ENCODE data around the gene CPNE2.

CPNE2 gene

DNA sequence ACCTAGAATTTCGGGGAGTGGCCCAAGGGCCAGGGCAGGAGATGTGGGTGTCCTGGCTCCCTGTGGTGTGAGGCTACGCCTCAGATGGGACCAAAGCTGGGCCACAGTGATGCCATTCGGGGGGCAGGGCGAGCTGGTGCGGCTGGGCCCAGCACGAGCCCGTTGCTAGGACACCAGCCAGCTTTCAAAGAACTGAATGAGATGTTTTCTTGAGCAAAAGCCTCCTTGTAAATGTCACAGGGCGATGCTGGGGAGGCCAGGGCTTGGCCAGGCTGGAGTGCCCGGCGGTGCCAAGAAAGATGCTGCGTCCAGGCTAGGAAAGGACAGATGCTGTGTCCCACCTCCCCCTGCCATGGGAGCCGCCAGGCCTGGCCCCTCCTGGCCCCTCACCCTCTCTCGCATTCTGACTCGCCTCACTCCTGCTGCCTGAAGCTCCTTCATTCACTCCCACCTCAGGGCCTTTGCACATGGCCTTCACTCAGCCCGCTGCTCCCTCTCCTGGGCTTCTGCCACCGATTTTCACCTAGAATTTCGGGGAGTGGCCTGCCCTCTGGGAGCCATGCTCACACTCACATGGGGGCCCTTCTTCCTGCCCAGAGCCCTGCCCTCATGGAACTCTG is 39.1 kb downstream of the CPNE2 start:
- Histone ChIP-seq H3K36me3 (ENCODE audit: control insufficient read depth, insufficient read depth, low read length) (no peaks in the 10 kb centered on the region), H3K79me2 (no peaks in the 10 kb centered on the region), H3K9me3 (ENCODE audit: control insufficient read depth, low read length) (no peaks in the 10 kb centered on the region), H3K4me2 (ENCODE audit: low read length) (no peak overlapping the region), H3K4me1 (no peaks in the 10 kb centered on the region), H2AFZ (no peak overlapping the region), H3K27ac (no peak overlapping the region), H3K4me3 (ENCODE audit: low read depth, low read length) (no peak overlapping the region), H3K9ac (no peak overlapping the region), H3K27me3 (ENCODE audit: control insufficient read depth, insufficient read depth, low read length) (no peaks in the 10 kb centered on the region)
- TF ChIP-seq, protein P1, sequence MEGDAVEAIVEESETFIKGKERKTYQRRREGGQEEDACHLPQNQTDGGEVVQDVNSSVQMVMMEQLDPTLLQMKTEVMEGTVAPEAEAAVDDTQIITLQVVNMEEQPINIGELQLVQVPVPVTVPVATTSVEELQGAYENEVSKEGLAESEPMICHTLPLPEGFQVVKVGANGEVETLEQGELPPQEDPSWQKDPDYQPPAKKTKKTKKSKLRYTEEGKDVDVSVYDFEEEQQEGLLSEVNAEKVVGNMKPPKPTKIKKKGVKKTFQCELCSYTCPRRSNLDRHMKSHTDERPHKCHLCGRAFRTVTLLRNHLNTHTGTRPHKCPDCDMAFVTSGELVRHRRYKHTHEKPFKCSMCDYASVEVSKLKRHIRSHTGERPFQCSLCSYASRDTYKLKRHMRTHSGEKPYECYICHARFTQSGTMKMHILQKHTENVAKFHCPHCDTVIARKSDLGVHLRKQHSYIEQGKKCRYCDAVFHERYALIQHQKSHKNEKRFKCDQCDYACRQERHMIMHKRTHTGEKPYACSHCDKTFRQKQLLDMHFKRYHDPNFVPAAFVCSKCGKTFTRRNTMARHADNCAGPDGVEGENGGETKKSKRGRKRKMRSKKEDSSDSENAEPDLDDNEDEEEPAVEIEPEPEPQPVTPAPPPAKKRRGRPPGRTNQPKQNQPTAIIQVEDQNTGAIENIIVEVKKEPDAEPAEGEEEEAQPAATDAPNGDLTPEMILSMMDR (IDR thresholded peaks at IDR 0.05): no peak

- TF ChIP-seq, protein P1 (IDR thresholded peaks at IDR 0.05): no peak
- Histone ChIP-seq H3K4me1 (no peaks in the 10 kb centered on the region), H3K4me2 (ENCODE audit: low read length) (no peak overlapping the region), H3K4me3 (ENCODE audit: low read depth, low read length) (no peak overlapping the region), H3K9ac (no peak overlapping the region), H3K79me2 (no peaks in the 10 kb centered on the region), H3K27me3 (ENCODE audit: control insufficient read depth, insufficient read depth, low read length) (no peaks in the 10 kb centered on the region), H3K27ac (no peak overlapping the region), H3K36me3 (ENCODE audit: control insufficient read depth, insufficient read depth, low read length) (no peaks in the 10 kb centered on the region), H3K9me3 (ENCODE audit: control insufficient read depth, low read length) (no peaks in the 10 kb centered on the region), H2AFZ (no peak overlapping the region)
These were observed 40.1 kb downstream of the CPNE2 start for GRCh38 chr16:57132470-57132869.

DNA sequence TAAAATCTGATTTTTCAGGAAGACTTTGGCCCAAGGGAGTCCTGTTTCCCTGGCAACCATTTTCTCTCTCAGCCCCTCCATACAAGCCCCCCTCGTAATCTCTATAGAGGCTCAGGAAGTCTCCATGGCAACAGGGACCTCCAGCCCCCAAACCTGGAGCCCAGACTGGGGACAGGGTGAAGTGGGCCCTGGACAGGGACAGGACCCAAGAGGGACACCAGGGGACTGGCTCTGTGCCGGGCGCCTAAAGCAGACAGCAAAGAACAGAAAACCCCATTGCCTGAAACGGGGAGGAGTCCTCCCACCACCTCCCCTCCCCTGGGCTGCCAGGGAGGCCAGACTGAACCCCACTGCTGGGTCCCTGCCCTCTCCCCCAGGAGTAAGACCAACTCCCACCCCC is 40.6 kb downstream of the CPNE2 start:
- H2AFZ ChIP-seq: no peak overlapping the region
- H3K9me3 ChIP-seq (ENCODE audit: control insufficient read depth, low read length): no peaks in the 10 kb centered on the region
- no peak overlapping the region for H3K9ac ChIP-seq
- H3K4me2 ChIP-seq (ENCODE audit: low read length): no peak overlapping the region
- no peaks in the 10 kb centered on the region for H3K27me3 ChIP-seq (ENCODE audit: control insufficient read depth, insufficient read depth, low read length)
- TF ChIP-seq, protein P1 (IDR thresholded peaks at IDR 0.05): no peak
- H3K4me3 ChIP-seq (ENCODE audit: low read depth, low read length): no peak overlapping the region
- H3K79me2 ChIP-seq: no peaks in the 10 kb centered on the region
- no peaks in the 10 kb centered on the region for H3K4me1 ChIP-seq
- no peaks in the 10 kb centered on the region for H3K36me3 ChIP-seq (ENCODE audit: control insufficient read depth, insufficient read depth, low read length)
- H3K27ac ChIP-seq: no peak overlapping the region

- no peak overlapping the region for H3K4me3 ChIP-seq (ENCODE audit: low read depth, low read length)
- H3K36me3 ChIP-seq (ENCODE audit: control insufficient read depth, insufficient read depth, low read length): no peaks in the 10 kb centered on the region
- H3K4me1 ChIP-seq: no peaks in the 10 kb centered on the region
- no peak overlapping the region for H3K4me2 ChIP-seq (ENCODE audit: low read length)
- H3K9me3 ChIP-seq (ENCODE audit: control insufficient read depth, low read length): no peaks in the 10 kb centered on the region
- no peak overlapping the region for H2AFZ ChIP-seq
- TF ChIP-seq, protein P1 (IDR thresholded peaks at IDR 0.05): no peak
- no peak overlapping the region for H3K9ac ChIP-seq
- no peak overlapping the region for H3K27ac ChIP-seq
- H3K79me2 ChIP-seq: no peaks in the 10 kb centered on the region
- no peaks in the 10 kb centered on the region for H3K27me3 ChIP-seq (ENCODE audit: control insufficient read depth, insufficient read depth, low read length)
These were observed 41.5 kb downstream of the CPNE2 start for GRCh38 chr16:57133886-57134285.

DNA sequence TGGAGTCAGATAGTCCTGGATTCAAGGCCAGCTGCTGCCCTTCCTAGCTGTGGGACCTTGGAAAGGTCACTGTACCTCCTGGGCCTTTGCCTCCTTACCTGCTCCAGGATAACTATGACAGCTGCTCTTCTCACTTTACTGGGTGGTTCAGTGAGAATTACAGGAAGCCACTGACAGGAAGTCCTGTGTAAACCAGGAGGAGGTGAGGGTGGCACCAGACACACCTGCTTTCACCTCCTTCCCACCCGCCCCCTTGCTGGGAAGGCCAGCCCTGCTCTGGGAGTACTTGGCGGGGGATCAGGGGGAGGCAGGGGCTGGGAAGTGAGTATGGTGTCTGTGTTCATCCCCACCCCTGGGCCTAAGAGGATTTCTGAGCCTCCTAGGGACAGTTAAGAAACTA is 42.6 kb downstream of the CPNE2 start:
- H3K9ac ChIP-seq: no peak overlapping the region
- H3K79me2 ChIP-seq: no peaks in the 10 kb centered on the region
- H3K36me3 ChIP-seq (ENCODE audit: control insufficient read depth, insufficient read depth, low read length): no peaks in the 10 kb centered on the region
- no peak overlapping the region for H2AFZ ChIP-seq
- no peaks in the 10 kb centered on the region for H3K27me3 ChIP-seq (ENCODE audit: control insufficient read depth, insufficient read depth, low read length)
- H3K4me3 ChIP-seq (ENCODE audit: low read depth, low read length): no peak overlapping the region
- H3K9me3 ChIP-seq (ENCODE audit: control insufficient read depth, low read length): no peaks in the 10 kb centered on the region
- H3K4me2 ChIP-seq (ENCODE audit: low read length): no peak overlapping the region
- no peak overlapping the region for H3K27ac ChIP-seq
- no peaks in the 10 kb centered on the region for H3K4me1 ChIP-seq
- TF ChIP-seq, protein P1 (IDR thresholded peaks at IDR 0.05): no peak

All from parathyroid adenoma (tissue), 2 donors.